ENCODE data around the gene MAP2K3.

The MAP2K3 gene

GRCh38 chr17:21298056-21298982 lies 13.8 kb downstream of the MAP2K3 start:
- no peak overlapping the region for H3K27ac ChIP-seq (ENCODE audit: low read length)
- H3K4me3 ChIP-seq (ENCODE audit: low read length in 2 of 2), result no peak overlapping the region
- H3K36me3 ChIP-seq (ENCODE audit: control insufficient read depth in 2 of 2, insufficient read depth in 2 of 2, low read length in 2 of 2), result peaks cover 33 to 44% of the 10 kb centered on the region in 2 donors
- H3K4me1 ChIP-seq (ENCODE audit: control insufficient read depth, insufficient read depth, low read length), result peaks cover 39% of the 10 kb centered on the region
- peaks cover 0 to 5% of the 10 kb centered on the region in 2 donors for H3K27me3 ChIP-seq (ENCODE audit: control insufficient read depth in 1 of 2, insufficient read depth in 2 of 2, low read length in 2 of 2)
- H3K9ac ChIP-seq (ENCODE audit: low read length in 2 of 2), result no peak overlapping the region
- H3K9me3 ChIP-seq (ENCODE audit: control insufficient read depth in 2 of 2, low read length in 2 of 2), result no peaks in the 10 kb centered on the region

GRCh38 chr17:21298983-21299519 lies 14.5 kb downstream of the MAP2K3 start:
- peaks cover 40 to 51% of the 10 kb centered on the region in 2 donors for H3K36me3 ChIP-seq (ENCODE audit: control insufficient read depth in 2 of 2, insufficient read depth in 2 of 2, low read length in 2 of 2)
- H3K27ac ChIP-seq (ENCODE audit: low read length), result no peak overlapping the region
- no peak overlapping the region for H3K4me3 ChIP-seq (ENCODE audit: low read length in 2 of 2)
- H3K9me3 ChIP-seq (ENCODE audit: control insufficient read depth in 2 of 2, low read length in 2 of 2), result no peaks in the 10 kb centered on the region
- peaks cover 34% of the 10 kb centered on the region for H3K4me1 ChIP-seq (ENCODE audit: control insufficient read depth, insufficient read depth, low read length)
- H3K9ac ChIP-seq (ENCODE audit: low read length in 2 of 2), result no peak overlapping the region
- H3K27me3 ChIP-seq (ENCODE audit: control insufficient read depth in 1 of 2, insufficient read depth in 2 of 2, low read length in 2 of 2), result peaks cover 0 to 5% of the 10 kb centered on the region in 2 donors

GRCh38 chr17:21299981-21300600 lies 15.6 kb downstream of the MAP2K3 start:
- Histone ChIP-seq H3K9me3 (ENCODE audit: control insufficient read depth in 2 of 2, low read length in 2 of 2) (no peaks in the 10 kb centered on the region), H3K27ac (ENCODE audit: low read length) (no peak overlapping the region), H3K36me3 (ENCODE audit: control insufficient read depth in 2 of 2, insufficient read depth in 2 of 2, low read length in 2 of 2) (peaks cover 42 to 56% of the 10 kb centered on the region in 2 donors), H3K4me3 (ENCODE audit: low read length in 2 of 2) (no peak overlapping the region), H3K27me3 (ENCODE audit: control insufficient read depth in 1 of 2, insufficient read depth in 2 of 2, low read length in 2 of 2) (peaks cover 0 to 4% of the 10 kb centered on the region in 2 donors), H3K4me1 (ENCODE audit: control insufficient read depth, insufficient read depth, low read length) (peaks cover 28% of the 10 kb centered on the region), H3K9ac (ENCODE audit: low read length in 2 of 2) (no peak overlapping the region)

GRCh38 chr17:21300601-21301571 lies 16.4 kb downstream of the MAP2K3 start:
- Histone ChIP-seq H3K9me3 (ENCODE audit: control insufficient read depth in 2 of 2, low read length in 2 of 2) (no peaks in the 10 kb centered on the region), H3K36me3 (ENCODE audit: control insufficient read depth in 2 of 2, insufficient read depth in 2 of 2, low read length in 2 of 2) (peaks cover 42 to 58% of the 10 kb centered on the region in 2 donors), H3K27ac (ENCODE audit: low read length) (no peak overlapping the region), H3K4me3 (ENCODE audit: low read length in 2 of 2) (no peak overlapping the region), H3K27me3 (ENCODE audit: control insufficient read depth in 1 of 2, insufficient read depth in 2 of 2, low read length in 2 of 2) (peaks cover 0 to 2% of the 10 kb centered on the region in 2 donors), H3K9ac (ENCODE audit: low read length in 2 of 2) (no peak overlapping the region), H3K4me1 (ENCODE audit: control insufficient read depth, insufficient read depth, low read length) (peaks cover 20% of the 10 kb centered on the region)

- Histone ChIP-seq H3K9ac (ENCODE audit: low read length in 2 of 2) (no peak overlapping the region), H3K36me3 (ENCODE audit: control insufficient read depth in 2 of 2, insufficient read depth in 2 of 2, low read length in 2 of 2) (peaks cover 42 to 59% of the 10 kb centered on the region in 2 donors), H3K27me3 (ENCODE audit: control insufficient read depth in 1 of 2, insufficient read depth in 2 of 2, low read length in 2 of 2) (peaks cover 0 to 2% of the 10 kb centered on the region in 2 donors), H3K4me1 (ENCODE audit: control insufficient read depth, insufficient read depth, low read length) (peaks cover 10% of the 10 kb centered on the region), H3K4me3 (ENCODE audit: low read length in 2 of 2) (no peak overlapping the region), H3K27ac (ENCODE audit: low read length) (no peak overlapping the region), H3K9me3 (ENCODE audit: control insufficient read depth in 2 of 2, low read length in 2 of 2) (no peaks in the 10 kb centered on the region)
Measured at GRCh38 chr17:21301593-21302550, 17.4 kb downstream of the MAP2K3 start.

- Histone ChIP-seq H3K9ac (ENCODE audit: low read length in 2 of 2) (peak overlapping the region in 1 of 2 donors; percentile 29), H3K9me3 (ENCODE audit: control insufficient read depth in 2 of 2, low read length in 2 of 2) (no peaks in the 10 kb centered on the region), H3K36me3 (ENCODE audit: control insufficient read depth in 2 of 2, insufficient read depth in 2 of 2, low read length in 2 of 2) (peaks cover 42 to 60% of the 10 kb centered on the region in 2 donors), H3K4me3 (ENCODE audit: low read length in 2 of 2) (no peak overlapping the region), H3K4me1 (ENCODE audit: control insufficient read depth, insufficient read depth, low read length) (no peaks in the 10 kb centered on the region), H3K27ac (ENCODE audit: low read length) (no peak overlapping the region), H3K27me3 (ENCODE audit: control insufficient read depth in 1 of 2, insufficient read depth in 2 of 2, low read length in 2 of 2) (peaks cover 0 to 2% of the 10 kb centered on the region in 2 donors)
Measured at GRCh38 chr17:21302711-21303425, 18.4 kb downstream of the MAP2K3 start.

- no peak overlapping the region for H3K9ac ChIP-seq (ENCODE audit: low read length in 2 of 2)
- H3K4me3 ChIP-seq (ENCODE audit: low read length in 2 of 2), result no peak overlapping the region
- H3K27me3 ChIP-seq (ENCODE audit: control insufficient read depth in 1 of 2, insufficient read depth in 2 of 2, low read length in 2 of 2), result peaks cover 0 to 2% of the 10 kb centered on the region in 2 donors
- H3K9me3 ChIP-seq (ENCODE audit: control insufficient read depth in 2 of 2, low read length in 2 of 2), result no peaks in the 10 kb centered on the region
- H3K36me3 ChIP-seq (ENCODE audit: control insufficient read depth in 2 of 2, insufficient read depth in 2 of 2, low read length in 2 of 2), result peaks cover 43 to 57% of the 10 kb centered on the region in 2 donors
- no peaks in the 10 kb centered on the region for H3K4me1 ChIP-seq (ENCODE audit: control insufficient read depth, insufficient read depth, low read length)
- no peak overlapping the region for H3K27ac ChIP-seq (ENCODE audit: low read length)
Measured at GRCh38 chr17:21303441-21304065, 19.0 kb downstream of the MAP2K3 start.

- H3K9me3 ChIP-seq (ENCODE audit: control insufficient read depth in 2 of 2, low read length in 2 of 2), result peaks cover 0 to 5% of the 10 kb centered on the region in 2 donors
- H3K36me3 ChIP-seq (ENCODE audit: control insufficient read depth in 2 of 2, insufficient read depth in 2 of 2, low read length in 2 of 2), result peaks cover 46 to 57% of the 10 kb centered on the region in 2 donors
Measured at GRCh38 chr17:21304091-21304490, 19.6 kb downstream of the MAP2K3 start.

More at GRCh38 chr17:21304091-21304490, 19.6 kb downstream of the MAP2K3 start:
- Histone ChIP-seq H3K9ac (ENCODE audit: low read length in 2 of 2) (no peak overlapping the region), H3K27me3 (ENCODE audit: control insufficient read depth in 1 of 2, insufficient read depth in 2 of 2, low read length in 2 of 2) (peaks cover 0 to 2% of the 10 kb centered on the region in 2 donors), H3K27ac (ENCODE audit: low read length) (no peak overlapping the region), H3K4me3 (ENCODE audit: low read length in 2 of 2) (no peak overlapping the region), H3K4me1 (ENCODE audit: control insufficient read depth, insufficient read depth, low read length) (no peaks in the 10 kb centered on the region)
